ENCODE data around the gene ACOX1.

- TF ChIP-seq CTCF (conservative IDR thresholded peaks at IDR 0.05; ENCODE audit: low read length) (no peak), EZH2phosphoT487 (IDR thresholded peaks at IDR 0.05; ENCODE audit: borderline replicate concordance) (no peak)
Measured at GRCh38 chr17:75900691-75901533, 78.1 kb downstream of the ACOX1 start.
